HEK293 (cell line): ENCODE results near the gene ADAMTS19.

Experiments used
- CTCF ChIA-PET: fragments of 350-600 bp; formaldehyde crosslinking; extraction: SDS; loops from one replicate; lab custom pipeline; 2021; ENCODE audit warnings: antibody characterized with exemption; lab: Yijun Ruan, JAX
- POLR2A ChIA-PET: fragments of 300-600 bp; formaldehyde crosslinking; extraction: SDS; loops from one replicate; lab custom pipeline; 2020; ENCODE audit warnings: antibody characterized with exemption, inconsistent platforms; lab: Yijun Ruan, JAX
- H3K27ac ChIP-seq: fragments of 200-500 bp; sonication (Bioruptor generic); 2 replicates; pipeline ENCODE4 v1.5.1; 2014; ENCODE audit warnings: low read depth, low read length, control low read depth, inconsistent platforms; ENCODE audit errors: extremely low read depth
- H3K36me3 ChIP-seq, 2 experiments: fragments of 200-500 bp in 1 of 2; sonication (Bioruptor generic) in 1 of 2; 1 replicate in 1 of 2; 2 replicates in 1 of 2; pipeline ENCODE4 v1.5.1; 2014 to 2017; ENCODE audit warnings: inconsistent platforms in 2 of 2, low read length in 2 of 2; ENCODE audit not compliant: control insufficient read depth in 2 of 2, insufficient read depth in 1 of 2
- H3K4me1 ChIP-seq: fragments of 200-500 bp; sonication (Bioruptor generic); 2 replicates; pipeline ENCODE4 v1.5.1; 2014; ENCODE audit warnings: mild to moderate bottlenecking, low read length, inconsistent platforms; ENCODE audit not compliant: control insufficient read depth, insufficient read depth
- H3K4me3 ChIP-seq: 2 replicates; pipeline ENCODE4 v1.5.1; 2011; ENCODE audit warnings: low read depth, mild to moderate bottlenecking, control low read depth, low read length, moderate library complexity
- H3K9me3 ChIP-seq: fragments of 200-500 bp; sonication (Bioruptor generic); 2 replicates; pipeline ENCODE4 v1.5.1; 2014; ENCODE audit warnings: low read depth, low read length, inconsistent platforms; ENCODE audit not compliant: control insufficient read depth, insufficient read depth
- HOXA7 ChIP-seq: sonication (generic); formaldehyde crosslinking; IDR thresholded peaks from 2 replicates; pipeline ENCODE4 v1.8.1; 2022; ENCODE audit warnings: missing genetic modification reagents, borderline replicate concordance
- ZNF112 ChIP-seq: fragments of 450-650 bp; formaldehyde crosslinking; IDR thresholded peaks from 2 replicates; pipeline ENCODE4 v1.5.0; 2017; ENCODE audit warnings: missing biosample characterization, missing genetic modification characterization
- ZNF140 ChIP-seq: fragments of 450-650 bp; formaldehyde crosslinking; IDR thresholded peaks from 2 replicates; pipeline ENCODE4 v1.5.1; 2016; ENCODE audit warnings: missing biosample characterization, missing genetic modification characterization
- ZNF2 ChIP-seq: fragments of 450-650 bp; formaldehyde crosslinking; IDR thresholded peaks from 2 replicates; pipeline ENCODE4 v1.5.1; 2016; ENCODE audit warnings: missing biosample characterization, missing genetic modification characterization
- ZNF391 ChIP-seq: fragments of 450-650 bp; formaldehyde crosslinking; IDR thresholded peaks from 2 replicates; pipeline ENCODE4 v1.5.1; 2016; ENCODE audit warnings: low read depth, missing biosample characterization, missing genetic modification characterization, borderline replicate concordance
- ZNF423 ChIP-seq: fragments of 450-650 bp; formaldehyde crosslinking; IDR thresholded peaks from 2 replicates; pipeline ENCODE4 v1.5.1; 2016; ENCODE audit warnings: missing biosample characterization, missing genetic modification characterization
- ZNF473 ChIP-seq: fragments of 450-650 bp; formaldehyde crosslinking; IDR thresholded peaks from 2 replicates; pipeline ENCODE4 v1.5.1; 2017; ENCODE audit warnings: missing biosample characterization, missing genetic modification characterization
- ZNF518A ChIP-seq: fragments of 450-650 bp; formaldehyde crosslinking; conservative IDR thresholded peaks from 2 replicates; pipeline ENCODE4 v1.5.1; 2016; ENCODE audit warnings: low read depth, missing biosample characterization, missing genetic modification characterization
- ZNF654 ChIP-seq: fragments of 450-650 bp; formaldehyde crosslinking; IDR thresholded peaks from 2 replicates; pipeline ENCODE4 v1.5.1; 2016; ENCODE audit warnings: low read depth, missing biosample characterization, missing genetic modification characterization
- ZNF660 ChIP-seq: fragments of 450-650 bp; IDR thresholded peaks from 2 replicates; pipeline ENCODE4 v1.5.1; 2018; ENCODE audit warnings: missing biosample characterization, mild to moderate bottlenecking, missing genetic modification characterization
- ZNF707 ChIP-seq: fragments of 450-650 bp; formaldehyde crosslinking; IDR thresholded peaks from 2 replicates; pipeline ENCODE4 v1.5.1; 2016; ENCODE audit warnings: missing biosample characterization, missing genetic modification characterization
- ZNF785 ChIP-seq: fragments of 450-650 bp; formaldehyde crosslinking; IDR thresholded peaks from 2 replicates; pipeline ENCODE4 v1.5.1; 2016; ENCODE audit warnings: missing biosample characterization, missing genetic modification characterization
- ZXDB ChIP-seq: fragments of 450-650 bp; formaldehyde crosslinking; IDR thresholded peaks from 2 replicates; pipeline ENCODE4 v1.5.1; 2016; ENCODE audit warnings: missing biosample characterization, missing genetic modification characterization
- TF ChIP-seq, protein P1 (sequence below): fragments of 450-650 bp; IDR thresholded peaks from 2 replicates; pipeline ENCODE4 v1.5.1; 2018; ENCODE audit warnings: missing biosample characterization, mild to moderate bottlenecking, missing genetic modification characterization
- TF ChIP-seq, protein P2 (sequence below): fragments of 450-650 bp; formaldehyde crosslinking; IDR thresholded peaks from 2 replicates; pipeline ENCODE4 v1.5.1; 2016; ENCODE audit warnings: missing biosample characterization, missing genetic modification characterization
- TF ChIP-seq, protein P3 (sequence below): fragments of 450-650 bp; formaldehyde crosslinking; IDR thresholded peaks from 2 replicates; pipeline ENCODE4 v1.5.1; 2016; ENCODE audit warnings: missing biosample characterization, missing genetic modification characterization

ADAMTS19 gene

GRCh38 chr5:129770024-129770820, 310.1 kb downstream of the ADAMTS19 start (continued):
- TF ChIP-seq ZNF518A (tag by site-specific recombination): no peak
- TF ChIP-seq ZNF140 (tag by site-specific recombination): no peak
- TF ChIP-seq ZXDB (tag by site-specific recombination): no peak
- TF ChIP-seq, protein P1, sequence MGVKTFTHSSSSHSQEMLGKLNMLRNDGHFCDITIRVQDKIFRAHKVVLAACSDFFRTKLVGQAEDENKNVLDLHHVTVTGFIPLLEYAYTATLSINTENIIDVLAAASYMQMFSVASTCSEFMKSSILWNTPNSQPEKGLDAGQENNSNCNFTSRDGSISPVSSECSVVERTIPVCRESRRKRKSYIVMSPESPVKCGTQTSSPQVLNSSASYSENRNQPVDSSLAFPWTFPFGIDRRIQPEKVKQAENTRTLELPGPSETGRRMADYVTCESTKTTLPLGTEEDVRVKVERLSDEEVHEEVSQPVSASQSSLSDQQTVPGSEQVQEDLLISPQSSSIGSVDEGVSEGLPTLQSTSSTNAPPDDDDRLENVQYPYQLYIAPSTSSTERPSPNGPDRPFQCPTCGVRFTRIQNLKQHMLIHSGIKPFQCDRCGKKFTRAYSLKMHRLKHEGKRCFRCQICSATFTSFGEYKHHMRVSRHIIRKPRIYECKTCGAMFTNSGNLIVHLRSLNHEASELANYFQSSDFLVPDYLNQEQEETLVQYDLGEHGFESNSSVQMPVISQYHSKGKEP (tag by site-specific recombination): no peak
- TF ChIP-seq, protein P2, sequence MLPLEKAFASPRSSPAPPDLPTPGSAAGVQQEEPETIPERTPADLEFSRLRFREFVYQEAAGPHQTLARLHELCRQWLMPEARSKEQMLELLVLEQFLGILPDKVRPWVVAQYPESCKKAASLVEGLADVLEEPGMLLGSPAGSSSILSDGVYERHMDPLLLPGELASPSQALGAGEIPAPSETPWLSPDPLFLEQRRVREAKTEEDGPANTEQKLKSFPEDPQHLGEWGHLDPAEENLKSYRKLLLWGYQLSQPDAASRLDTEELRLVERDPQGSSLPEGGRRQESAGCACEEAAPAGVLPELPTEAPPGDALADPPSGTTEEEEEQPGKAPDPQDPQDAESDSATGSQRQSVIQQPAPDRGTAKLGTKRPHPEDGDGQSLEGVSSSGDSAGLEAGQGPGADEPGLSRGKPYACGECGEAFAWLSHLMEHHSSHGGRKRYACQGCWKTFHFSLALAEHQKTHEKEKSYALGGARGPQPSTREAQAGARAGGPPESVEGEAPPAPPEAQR (tag by site-specific recombination): no peak
- TF ChIP-seq, protein P3, sequence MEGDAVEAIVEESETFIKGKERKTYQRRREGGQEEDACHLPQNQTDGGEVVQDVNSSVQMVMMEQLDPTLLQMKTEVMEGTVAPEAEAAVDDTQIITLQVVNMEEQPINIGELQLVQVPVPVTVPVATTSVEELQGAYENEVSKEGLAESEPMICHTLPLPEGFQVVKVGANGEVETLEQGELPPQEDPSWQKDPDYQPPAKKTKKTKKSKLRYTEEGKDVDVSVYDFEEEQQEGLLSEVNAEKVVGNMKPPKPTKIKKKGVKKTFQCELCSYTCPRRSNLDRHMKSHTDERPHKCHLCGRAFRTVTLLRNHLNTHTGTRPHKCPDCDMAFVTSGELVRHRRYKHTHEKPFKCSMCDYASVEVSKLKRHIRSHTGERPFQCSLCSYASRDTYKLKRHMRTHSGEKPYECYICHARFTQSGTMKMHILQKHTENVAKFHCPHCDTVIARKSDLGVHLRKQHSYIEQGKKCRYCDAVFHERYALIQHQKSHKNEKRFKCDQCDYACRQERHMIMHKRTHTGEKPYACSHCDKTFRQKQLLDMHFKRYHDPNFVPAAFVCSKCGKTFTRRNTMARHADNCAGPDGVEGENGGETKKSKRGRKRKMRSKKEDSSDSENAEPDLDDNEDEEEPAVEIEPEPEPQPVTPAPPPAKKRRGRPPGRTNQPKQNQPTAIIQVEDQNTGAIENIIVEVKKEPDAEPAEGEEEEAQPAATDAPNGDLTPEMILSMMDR (tag by site-specific recombination): no peak
- no peak for TF ChIP-seq ZNF391
- no peak for TF ChIP-seq ZNF785
- TF ChIP-seq ZNF473 (tag by site-specific recombination): no peak

DNA sequence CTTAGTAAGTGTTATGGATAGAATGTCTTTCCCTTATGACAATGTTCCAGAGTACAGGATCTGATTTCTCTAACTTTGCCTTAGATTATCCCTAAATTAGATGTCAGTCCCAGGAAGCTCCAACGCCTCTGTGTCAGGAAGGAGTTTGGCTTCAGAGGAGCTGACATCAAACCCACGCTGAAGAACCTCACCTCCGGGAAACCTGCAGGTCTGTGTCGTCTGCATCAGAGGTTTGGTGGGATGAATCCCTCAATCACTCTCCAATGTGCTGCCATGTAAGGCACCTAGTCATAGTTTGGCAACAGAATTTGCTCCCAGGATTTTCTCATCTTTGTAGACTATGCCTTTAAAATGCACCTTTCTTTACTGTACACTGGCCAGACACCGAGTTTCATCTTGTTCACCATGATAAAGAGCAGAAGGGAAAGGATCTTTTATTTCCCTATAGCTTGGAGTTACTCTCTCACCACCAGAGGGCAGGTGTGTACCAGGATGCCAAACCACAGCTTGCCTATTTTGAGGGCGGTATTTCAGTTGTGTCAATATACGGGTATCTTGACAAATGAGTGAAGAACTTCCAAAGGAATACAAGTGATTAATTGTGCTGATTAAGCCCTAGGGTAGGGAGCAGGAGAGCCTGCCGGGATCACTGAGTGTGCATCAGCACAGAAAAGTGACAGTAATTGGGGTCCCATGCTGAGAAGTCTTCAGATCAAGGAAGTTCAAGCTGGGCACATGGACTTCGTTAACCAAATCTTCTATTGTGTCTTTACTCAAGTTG, 311.1 kb downstream of the ADAMTS19 start:
- TF ChIP-seq ZNF112 (tag by site-specific recombination) (no peak), ZNF2 (tag by site-specific recombination) (peak; percentile 47; the same call in 1 of the 2 replicates), ZNF423 (tag by site-specific recombination) (no peak), ZNF391 (no peak), ZNF660 (tag by site-specific recombination) (peak; percentile 29; the same call in 1 of the 2 replicates), ZNF707 (no peak), HOXA7 (CRISPR knock-in tag) (no peak), ZNF654 (tag by site-specific recombination) (peak; percentile 87)
- TF ChIP-seq, protein P3 (tag by site-specific recombination): peak; percentile 51; the same call in 1 of the 2 replicates
- CTCF ChIA-PET: interaction anchor here (0.6 to 9.3 kb wide), 34 partner anchors 10 to 1611 kb away, joined by 3 to 256 read pairs (median 3); partner anchors contain the start of gene MINAR2
- Histone ChIP-seq H3K9me3 (no peaks in the 10 kb centered on the region), H3K4me1 (no peaks in the 10 kb centered on the region), H3K36me3 (no peaks in the 10 kb centered on the region), H3K27ac (no peak overlapping the region), H3K4me3 (no peak overlapping the region)
- POLR2A ChIA-PET: interaction anchor here (1.1 kb wide), 1 partner anchor 82 kb away, joined by 4 read pairs; no protein-coding TSS in a partner anchor
